Measurements from ENCODE around the gene PATL1. TPM values are rescaled to one million over a fixed set of nuclear protein-coding genes. Genes with fewer than 3 reads are reported as not detected.

Gene PATL1
- total RNA-seq, 1 experiment from 2014 or later, result 57.0 TPM

DNA sequence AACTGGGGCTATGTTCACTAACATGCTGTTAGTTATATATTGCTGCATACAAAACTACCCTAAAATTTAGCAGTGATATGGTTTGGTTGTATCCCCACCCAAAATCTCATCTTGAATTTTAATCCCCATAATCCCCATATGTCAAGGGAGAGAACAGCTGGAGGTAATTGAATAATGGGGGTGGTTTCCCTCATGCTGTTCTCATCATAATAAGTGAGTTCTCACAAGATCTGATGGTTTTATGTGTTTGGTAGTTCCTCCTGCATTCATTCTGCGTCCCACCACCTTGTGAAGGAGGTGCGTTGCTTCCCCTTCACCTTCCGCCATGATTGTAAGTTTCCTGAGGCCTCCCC, 10.0 kb upstream of the PATL1 start:
- BruUV-seq (replicated peaks), result no TSS peak
- Histone ChIP-seq H3K36me3 (ENCODE audit: control insufficient read depth, insufficient read depth, low read length) (no peaks in the 10 kb centered on the region), H3K4me3 (ENCODE audit: low read depth in 2 of 2, low read length in 2 of 2) (no peak overlapping the region), H3K4me1 (ENCODE audit: control insufficient read depth, insufficient read depth, low read length) (no peaks in the 10 kb centered on the region), H3K9me3 (ENCODE audit: control insufficient read depth, insufficient read depth, low read depth, low read length) (no peaks in the 10 kb centered on the region), H3K27me3 (ENCODE audit: control insufficient read depth, insufficient read depth, low read length) (no peaks in the 10 kb centered on the region), H3K27ac (ENCODE audit: low read length) (no peak overlapping the region)
- POLR2A ChIA-PET, result no interaction called here
- intact Hi-C loops (cut with micrococcal nuclease; ENCODE audit: unreplicated experiment), result no loop called here
- TF ChIP-seq POLR2AphosphoS5 (IDR thresholded peaks at IDR 0.05; ENCODE audit: low read depth, low read length), result no peak
- TF ChIP-seq, protein P1, sequence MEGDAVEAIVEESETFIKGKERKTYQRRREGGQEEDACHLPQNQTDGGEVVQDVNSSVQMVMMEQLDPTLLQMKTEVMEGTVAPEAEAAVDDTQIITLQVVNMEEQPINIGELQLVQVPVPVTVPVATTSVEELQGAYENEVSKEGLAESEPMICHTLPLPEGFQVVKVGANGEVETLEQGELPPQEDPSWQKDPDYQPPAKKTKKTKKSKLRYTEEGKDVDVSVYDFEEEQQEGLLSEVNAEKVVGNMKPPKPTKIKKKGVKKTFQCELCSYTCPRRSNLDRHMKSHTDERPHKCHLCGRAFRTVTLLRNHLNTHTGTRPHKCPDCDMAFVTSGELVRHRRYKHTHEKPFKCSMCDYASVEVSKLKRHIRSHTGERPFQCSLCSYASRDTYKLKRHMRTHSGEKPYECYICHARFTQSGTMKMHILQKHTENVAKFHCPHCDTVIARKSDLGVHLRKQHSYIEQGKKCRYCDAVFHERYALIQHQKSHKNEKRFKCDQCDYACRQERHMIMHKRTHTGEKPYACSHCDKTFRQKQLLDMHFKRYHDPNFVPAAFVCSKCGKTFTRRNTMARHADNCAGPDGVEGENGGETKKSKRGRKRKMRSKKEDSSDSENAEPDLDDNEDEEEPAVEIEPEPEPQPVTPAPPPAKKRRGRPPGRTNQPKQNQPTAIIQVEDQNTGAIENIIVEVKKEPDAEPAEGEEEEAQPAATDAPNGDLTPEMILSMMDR (IDR thresholded peaks at IDR 0.05), result no peak
- CTCF ChIA-PET, result no interaction called here
- DNase-seq (ENCODE audit: low read depth, low spot score) (no peak), ATAC-seq (no peak)
- in situ Hi-C loops (cut with HindIII; ENCODE audit: low pct_unique_long_range_greater_than_20kb, low sequenced_read_pairs), result no loop called here

DNA sequence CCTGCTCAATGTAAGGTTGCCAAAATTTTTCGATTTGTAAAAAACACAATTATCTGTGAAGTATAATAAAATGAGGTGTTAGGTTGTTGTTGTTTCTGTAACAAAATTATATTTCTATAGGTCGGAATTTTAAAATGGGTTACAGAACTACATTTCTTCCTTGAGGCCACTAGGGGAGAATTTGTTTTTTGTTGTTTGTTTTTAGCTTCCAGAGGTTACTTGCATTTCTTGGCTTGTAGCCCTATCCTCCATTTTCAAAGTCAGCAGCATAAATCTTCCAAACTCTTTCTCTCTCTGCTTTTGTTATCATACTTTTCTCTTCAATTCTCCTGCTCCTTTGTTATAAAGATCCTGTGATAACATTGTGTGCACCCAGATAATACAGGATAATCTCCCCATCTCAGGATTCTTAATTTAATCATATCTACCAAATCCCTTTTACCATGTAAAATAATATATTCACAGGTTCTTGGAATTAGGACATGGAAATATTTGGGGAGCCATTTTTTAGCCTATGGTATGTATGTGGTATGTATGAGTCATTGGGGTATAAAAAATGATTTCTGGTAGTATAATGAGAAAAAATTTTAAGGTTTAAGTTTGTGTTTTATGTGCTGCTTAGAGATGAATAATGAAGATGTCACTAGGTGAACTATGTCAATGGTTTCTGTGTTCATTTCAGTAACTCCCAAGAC, 9.4 kb upstream of the PATL1 start:
- in situ Hi-C loops (cut with HindIII; ENCODE audit: low pct_unique_long_range_greater_than_20kb, low sequenced_read_pairs) (no loop called here), intact Hi-C loops (cut with micrococcal nuclease; ENCODE audit: unreplicated experiment) (no loop called here)
- ChIA-PET CTCF (no interaction called here), POLR2A (no interaction called here)
- no peaks in the 10 kb centered on the region for H3K36me3 ChIP-seq (ENCODE audit: control insufficient read depth, insufficient read depth, low read length)
- H3K27ac ChIP-seq (ENCODE audit: low read length), result no peak overlapping the region
- H3K4me1 ChIP-seq (ENCODE audit: control insufficient read depth, insufficient read depth, low read length), result no peaks in the 10 kb centered on the region
- TF ChIP-seq, protein P2, sequence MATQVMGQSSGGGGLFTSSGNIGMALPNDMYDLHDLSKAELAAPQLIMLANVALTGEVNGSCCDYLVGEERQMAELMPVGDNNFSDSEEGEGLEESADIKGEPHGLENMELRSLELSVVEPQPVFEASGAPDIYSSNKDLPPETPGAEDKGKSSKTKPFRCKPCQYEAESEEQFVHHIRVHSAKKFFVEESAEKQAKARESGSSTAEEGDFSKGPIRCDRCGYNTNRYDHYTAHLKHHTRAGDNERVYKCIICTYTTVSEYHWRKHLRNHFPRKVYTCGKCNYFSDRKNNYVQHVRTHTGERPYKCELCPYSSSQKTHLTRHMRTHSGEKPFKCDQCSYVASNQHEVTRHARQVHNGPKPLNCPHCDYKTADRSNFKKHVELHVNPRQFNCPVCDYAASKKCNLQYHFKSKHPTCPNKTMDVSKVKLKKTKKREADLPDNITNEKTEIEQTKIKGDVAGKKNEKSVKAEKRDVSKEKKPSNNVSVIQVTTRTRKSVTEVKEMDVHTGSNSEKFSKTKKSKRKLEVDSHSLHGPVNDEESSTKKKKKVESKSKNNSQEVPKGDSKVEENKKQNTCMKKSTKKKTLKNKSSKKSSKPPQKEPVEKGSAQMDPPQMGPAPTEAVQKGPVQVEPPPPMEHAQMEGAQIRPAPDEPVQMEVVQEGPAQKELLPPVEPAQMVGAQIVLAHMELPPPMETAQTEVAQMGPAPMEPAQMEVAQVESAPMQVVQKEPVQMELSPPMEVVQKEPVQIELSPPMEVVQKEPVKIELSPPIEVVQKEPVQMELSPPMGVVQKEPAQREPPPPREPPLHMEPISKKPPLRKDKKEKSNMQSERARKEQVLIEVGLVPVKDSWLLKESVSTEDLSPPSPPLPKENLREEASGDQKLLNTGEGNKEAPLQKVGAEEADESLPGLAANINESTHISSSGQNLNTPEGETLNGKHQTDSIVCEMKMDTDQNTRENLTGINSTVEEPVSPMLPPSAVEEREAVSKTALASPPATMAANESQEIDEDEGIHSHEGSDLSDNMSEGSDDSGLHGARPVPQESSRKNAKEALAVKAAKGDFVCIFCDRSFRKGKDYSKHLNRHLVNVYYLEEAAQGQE (IDR thresholded peaks at IDR 0.05; ENCODE audit: insufficient read depth in 1 of 2, low read depth in 2 of 2, low read length in 1 of 2), result no peak
- TF ChIP-seq, protein P1 (IDR thresholded peaks at IDR 0.05), result no peak
- no peak for TF ChIP-seq POLR2AphosphoS5 (IDR thresholded peaks at IDR 0.05; ENCODE audit: low read depth, low read length)
- TF ChIP-seq SIN3A (IDR thresholded peaks at IDR 0.05; ENCODE audit: borderline replicate concordance, insufficient read depth, low read depth, low read length), result no peak
- TF ChIP-seq TCF7L2 (IDR thresholded peaks at IDR 0.05; ENCODE audit: low read depth, low read length), result no peak
- no peaks in the 10 kb centered on the region for H3K9me3 ChIP-seq (ENCODE audit: control insufficient read depth, insufficient read depth, low read depth, low read length)
- no TSS peak for BruUV-seq (replicated peaks)
- H3K4me3 ChIP-seq (ENCODE audit: low read depth in 2 of 2, low read length in 2 of 2), result no peak overlapping the region
- ATAC-seq (no peak), DNase-seq (ENCODE audit: low read depth, low spot score) (no peak)
- no peaks in the 10 kb centered on the region for H3K27me3 ChIP-seq (ENCODE audit: control insufficient read depth, insufficient read depth, low read length)

Data from Panc1 (cell line).